Fibroblast of lung (primary cell): Measurements from ENCODE around the gene ATP1A3. TPM values are rescaled to one million over a fixed set of nuclear protein-coding genes. Genes with fewer than 3 reads are reported as not detected.

Experiments
- DNase-seq, 2 donors: peaks; one replicate each; pipeline versions ENCODE4 v3.0.0 to v3.0.0-alpha.2; 2010; ENCODE audit warnings: low read depth in 2 of 2
- H2AFZ ChIP-seq: 2 replicates; pipeline ENCODE4 v1.5.1; 2012; ENCODE audit warnings: low read length, control low read depth, inconsistent platforms
- H3K27ac ChIP-seq: 2 replicates; pipeline ENCODE4 v1.5.1; 2011; ENCODE audit warnings: low read length, control low read depth; ENCODE audit not compliant: insufficient read depth
- H3K27me3 ChIP-seq: 2 replicates; pipeline ENCODE4 v1.5.1; 2011; ENCODE audit warnings: mild to moderate bottlenecking, low read length; ENCODE audit not compliant: control insufficient read depth, insufficient read depth
- H3K36me3 ChIP-seq: 2 replicates; pipeline ENCODE4 v1.5.1; 2011; ENCODE audit warnings: low read length; ENCODE audit not compliant: control insufficient read depth, insufficient read depth
- H3K4me1 ChIP-seq: 2 replicates; pipeline ENCODE4 v1.5.1; 2011; ENCODE audit warnings: low read length; ENCODE audit not compliant: control insufficient read depth, insufficient read depth; ENCODE audit errors: extremely low read depth
- H3K4me2 ChIP-seq: 2 replicates; pipeline ENCODE4 v1.5.1; 2011; ENCODE audit warnings: low read length, control low read depth; ENCODE audit not compliant: insufficient read depth; ENCODE audit errors: extremely low read depth
- H3K4me3 ChIP-seq, 4 experiments: fragments of 200-600 bp in 1 of 4; sonication (generic) in 1 of 4; replicated peaks in 1 of 4; 2 replicates each; pipeline ENCODE4 v1.5.1; 2011 to 2016; ENCODE audit warnings: low read length in 4 of 4, low read depth in 3 of 4, mild to moderate bottlenecking in 3 of 4, control low read depth in 2 of 4, inconsistent platforms in 1 of 4, mixed read lengths in 1 of 4; ENCODE audit not compliant: insufficient read depth in 1 of 4; ENCODE audit errors: control extremely low read depth in 1 of 4
- H3K79me2 ChIP-seq: 2 replicates; pipeline ENCODE4 v1.5.1; 2012; ENCODE audit warnings: mild to moderate bottlenecking, low read length, inconsistent platforms; ENCODE audit not compliant: control insufficient read depth, insufficient read depth
- H3K9ac ChIP-seq: 2 replicates; pipeline ENCODE4 v1.5.1; 2011; ENCODE audit warnings: mild to moderate bottlenecking, low read length, control low read depth; ENCODE audit not compliant: insufficient read depth
- H3K9me3 ChIP-seq: 2 replicates; pipeline ENCODE4 v1.5.1; 2012; ENCODE audit warnings: low read depth, low read length; ENCODE audit not compliant: control insufficient read depth, insufficient read depth
- H4K20me1 ChIP-seq: 2 replicates; pipeline ENCODE4 v1.5.1; 2011; ENCODE audit warnings: low read length; ENCODE audit not compliant: control insufficient read depth, insufficient read depth; ENCODE audit errors: extremely low read depth
- EZH2 ChIP-seq: IDR thresholded peaks from 2 replicates; pipeline ENCODE4 v1.5.1; 2012; ENCODE audit warnings: low read length, control low read depth, mild to moderate bottlenecking; ENCODE audit errors: missing control alignments
- polyA plus RNA-seq, 2 donors: library from polyadenylated mRNA; depleted of rRNA in 1 of 2; stranded (reverse) in 1 of 2; unstranded in 1 of 2; fragments of >200 nt; gene quantifications; 2 replicates each; pipeline ENCODE4 v1.2.1, GENCODE V29; 2011 to 2012; ENCODE audit warnings: missing spikeins in 1 of 2
- total RNA-seq: library from RNA; depleted of rRNA; stranded (reverse); fragments of >200 nt; gene quantifications from 2 replicates; pipeline ENCODE4 v1.2.1, GENCODE V29; 2014
- TF ChIP-seq, protein P1 (sequence below), 2 donors: IDR thresholded peaks in 1 of 2; conservative IDR thresholded peaks in 1 of 2; 1 replicate in 1 of 2; 2 replicates in 1 of 2; pipeline ENCODE4 v1.5.1; 2011 to 2012; ENCODE audit warnings: low read length in 2 of 2, control low read depth in 1 of 2, inconsistent platforms in 1 of 2, low read depth in 1 of 2, mild to moderate bottlenecking in 1 of 2

Gene ATP1A3
- total and polyA plus RNA-seq, 2 donors (not counting 1 experiment from before 2014, with no cell fraction given), result 0.17 TPM; not detected in 1

- TF ChIP-seq, protein P1, sequence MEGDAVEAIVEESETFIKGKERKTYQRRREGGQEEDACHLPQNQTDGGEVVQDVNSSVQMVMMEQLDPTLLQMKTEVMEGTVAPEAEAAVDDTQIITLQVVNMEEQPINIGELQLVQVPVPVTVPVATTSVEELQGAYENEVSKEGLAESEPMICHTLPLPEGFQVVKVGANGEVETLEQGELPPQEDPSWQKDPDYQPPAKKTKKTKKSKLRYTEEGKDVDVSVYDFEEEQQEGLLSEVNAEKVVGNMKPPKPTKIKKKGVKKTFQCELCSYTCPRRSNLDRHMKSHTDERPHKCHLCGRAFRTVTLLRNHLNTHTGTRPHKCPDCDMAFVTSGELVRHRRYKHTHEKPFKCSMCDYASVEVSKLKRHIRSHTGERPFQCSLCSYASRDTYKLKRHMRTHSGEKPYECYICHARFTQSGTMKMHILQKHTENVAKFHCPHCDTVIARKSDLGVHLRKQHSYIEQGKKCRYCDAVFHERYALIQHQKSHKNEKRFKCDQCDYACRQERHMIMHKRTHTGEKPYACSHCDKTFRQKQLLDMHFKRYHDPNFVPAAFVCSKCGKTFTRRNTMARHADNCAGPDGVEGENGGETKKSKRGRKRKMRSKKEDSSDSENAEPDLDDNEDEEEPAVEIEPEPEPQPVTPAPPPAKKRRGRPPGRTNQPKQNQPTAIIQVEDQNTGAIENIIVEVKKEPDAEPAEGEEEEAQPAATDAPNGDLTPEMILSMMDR (conservative IDR thresholded peaks at IDR 0.05 in 1 of 2, IDR thresholded peaks at IDR 0.05 in 1 of 2; ENCODE audit: low read depth in 1 of 2, low read length in 2 of 2), result no peak
- no peak for TF ChIP-seq EZH2
- peaks cover 75% of the 10 kb centered on the region for H3K27me3 ChIP-seq
- no peak overlapping the region for H2AFZ ChIP-seq
- H3K27ac ChIP-seq, result no peak overlapping the region
- no peaks in the 10 kb centered on the region for H3K79me2 ChIP-seq
- H4K20me1 ChIP-seq, result no peaks in the 10 kb centered on the region
- no peak for DNase-seq
- H3K9ac ChIP-seq, result no peak overlapping the region
- H3K9me3 ChIP-seq, result no peaks in the 10 kb centered on the region
- H3K4me2 ChIP-seq, result no peak overlapping the region
- no peak overlapping the region for H3K4me3 ChIP-seq
- no peaks in the 10 kb centered on the region for H3K36me3 ChIP-seq
- H3K4me1 ChIP-seq, result peaks cover 5% of the 10 kb centered on the region
Measured at GRCh38 chr19:41929536-41930071, 64.4 kb downstream of the ATP1A3 start.

GRCh38 chr19:41928754-41929535 lies 65.1 kb downstream of the ATP1A3 start:
- peak overlapping the region in 2 of 4 experiments; percentile 17 to 42 for H3K4me3 ChIP-seq
- peak overlapping the region; percentile 32 for H3K4me2 ChIP-seq
- no peak for DNase-seq
- peak overlapping the region; percentile 12 for H2AFZ ChIP-seq
- no peaks in the 10 kb centered on the region for H3K79me2 ChIP-seq
- H3K27me3 ChIP-seq, result peaks cover 71% of the 10 kb centered on the region
- H3K27ac ChIP-seq, result no peak overlapping the region
- H3K9me3 ChIP-seq, result no peaks in the 10 kb centered on the region
- H3K9ac ChIP-seq, result no peak overlapping the region
- TF ChIP-seq, protein P1 (conservative IDR thresholded peaks at IDR 0.05 in 1 of 2, IDR thresholded peaks at IDR 0.05 in 1 of 2; ENCODE audit: low read depth in 1 of 2, low read length in 2 of 2), result no peak
- TF ChIP-seq EZH2, result peak; percentile 98
- H3K4me1 ChIP-seq, result peaks cover 5% of the 10 kb centered on the region
- no peaks in the 10 kb centered on the region for H4K20me1 ChIP-seq
- no peaks in the 10 kb centered on the region for H3K36me3 ChIP-seq

GRCh38 chr19:41928221-41928683 lies 65.8 kb downstream of the ATP1A3 start, which contains the start of gene ERFL:
ERFL (minus strand) TSS chr19:41928449; CDS start chr19:41912919, 15,530 bp downstream.
- Histone ChIP-seq H3K36me3 (no peaks in the 10 kb centered on the region), H3K9me3 (no peaks in the 10 kb centered on the region), H3K4me3 (peak within 1 kb of the TSS in 3 of 4 experiments; percentile 26 to 42 (median 37)), H2AFZ (peak within 1 kb of the TSS; percentile 26), H3K27ac (no peak within 1 kb of the TSS), H3K4me1 (peaks cover 5% of the 10 kb centered on the region), H3K4me2 (peak within 1 kb of the TSS; percentile 59), H3K9ac (no peak within 1 kb of the TSS), H3K79me2 (no peaks in the 10 kb centered on the region), H4K20me1 (no peaks in the 10 kb centered on the region), H3K27me3 (peaks cover 65% of the 10 kb centered on the region)
- no peak for TF ChIP-seq EZH2
- TF ChIP-seq, protein P1 (conservative IDR thresholded peaks at IDR 0.05 in 1 of 2, IDR thresholded peaks at IDR 0.05 in 1 of 2; ENCODE audit: low read depth in 1 of 2, low read length in 2 of 2), result no peak
- DNase-seq, result no peak
